Esophagus squamous epithelium (tissue), 5 donors: ENCODE data around the gene F2RL2. TPM values are rescaled to one million over a fixed set of nuclear protein-coding genes. Genes with fewer than 3 reads are reported as not detected.

ENCODE experiments used
- DNase-seq: peaks from one replicate; lab custom pipeline; 2025; lab: John Stamatoyannopoulos, UW
- H3K27ac ChIP-seq, 4 donors: fragments of 200-600 bp; sonication (generic); one replicate each; pipeline ENCODE4 v1.5.1; 2016 to 2019; ENCODE audit warnings: mild to moderate bottlenecking in 1 of 4
- H3K27me3 ChIP-seq, 4 donors: fragments of 200-600 bp; sonication (generic); 1 replicate in 3 of 4; 2 replicates in 1 of 4; pipeline versions ENCODE4 v1.5.1 to v1.6.0; 2017 to 2021; ENCODE audit warnings: antibody characterized with exemption in 1 of 4
- H3K36me3 ChIP-seq, 3 donors: fragments of 200-600 bp; sonication (generic); one replicate each; pipeline ENCODE4 v1.5.1; 2016 to 2019
- H3K4me1 ChIP-seq, 3 donors: fragments of 200-600 bp; sonication (generic); one replicate each; pipeline ENCODE4 v1.5.1; 2017 to 2019
- H3K4me3 ChIP-seq, 4 donors: fragments of 200-600 bp; sonication (generic); 1 replicate in 3 of 4; 2 replicates in 1 of 4; pipeline ENCODE4 v1.5.1; 2016 to 2019; ENCODE audit warnings: mild to moderate bottlenecking in 2 of 4, moderate library complexity in 1 of 4
- H3K9me3 ChIP-seq, 3 donors: fragments of 200-600 bp; sonication (generic); one replicate each; pipeline ENCODE4 v1.5.1; 2016 to 2019
- CTCF ChIP-seq, 6 experiments: fragments of 450-650 bp in 4 of 6; fragments of 200-600 bp in 2 of 6; sonication (generic) in 2 of 6; IDR thresholded peaks; one replicate each; pipeline ENCODE4 v1.5.1; 2016 to 2019; ENCODE audit warnings: antibody characterized with exemption in 6 of 6, mild to moderate bottlenecking in 4 of 6, moderate library complexity in 4 of 6
- POLR2A ChIP-seq, 4 donors: fragments of 450-650 bp; IDR thresholded peaks; one replicate each; pipeline ENCODE4 v1.6.1; 2017; ENCODE audit warnings: antibody characterized with exemption in 4 of 4, mild to moderate bottlenecking in 4 of 4, moderate library complexity in 3 of 4
- WGBS, 2 donors: methylation state at CpG; one replicate each; pipeline ENCODE4 v1.1.5; 2018; 5-methylcytosine and 5-hydroxymethylcytosine counted together
- intact Hi-C: fragments of 100-400 bp; cut with DNase I; formaldehyde crosslinking; loops from one replicate; pipeline ENCODE4 v1.15.0; 2022
- total RNA-seq, 4 donors: library from RNA; depleted of rRNA; stranded (reverse); fragments of >200 nt; gene quantifications; one replicate each; pipeline ENCODE4 v1.1.0, GENCODE V29; 2016
- donor health status: DM: yes; HTN: yes; CAD: no.

The F2RL2 gene
- total RNA-seq, 4 donors from 2014 or later, result 0.18 to 0.76 (median 0.44) TPM

GRCh38 chr5:76616206-76616605, 7.0 kb downstream of the F2RL2 start:
- WGBS, 2 donors, result 76 to 80% methylated on average over 2 of the region's 2 CpGs
- Histone ChIP-seq H3K4me3 (no peak overlapping the region), H3K9me3 (no peaks in the 10 kb centered on the region), H3K27me3 (peaks cover 0 to 3% (median 0%) of the 10 kb centered on the region in 4 donors), H3K27ac (no peak overlapping the region), H3K4me1 (no peaks in the 10 kb centered on the region), H3K36me3 (no peaks in the 10 kb centered on the region)
- TF ChIP-seq POLR2A (IDR thresholded peaks at IDR 0.05) (no peak), CTCF (IDR thresholded peaks at IDR 0.05) (no peak)
- DNase-seq, result no peak
- intact Hi-C loops, result no loop called here

DNA sequence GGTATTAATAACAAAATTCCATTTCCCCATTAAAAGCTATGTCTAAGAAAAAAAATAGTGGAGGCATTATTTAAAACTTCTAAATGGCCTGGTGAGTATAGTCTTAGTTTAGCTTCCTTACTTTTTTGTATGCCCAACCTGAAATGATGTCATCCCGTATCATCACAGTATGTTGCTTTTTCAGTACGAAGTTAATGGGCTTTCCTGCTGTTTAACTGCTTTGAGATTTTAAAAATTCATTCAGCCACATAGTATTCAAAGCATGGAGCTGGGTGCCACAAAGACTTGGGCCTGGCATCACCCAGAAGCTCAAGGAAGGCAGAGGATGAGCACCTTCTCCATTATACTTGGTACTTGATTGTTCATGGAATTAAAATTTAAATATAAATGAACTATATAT, 7.4 kb downstream of the F2RL2 start:
- DNase-seq, result no peak
- Histone ChIP-seq H3K9me3 (no peaks in the 10 kb centered on the region), H3K4me3 (no peak overlapping the region), H3K4me1 (no peaks in the 10 kb centered on the region), H3K27ac (no peak overlapping the region), H3K36me3 (no peaks in the 10 kb centered on the region), H3K27me3 (peaks cover 0 to 3% (median 0%) of the 10 kb centered on the region in 4 donors)
- intact Hi-C loops, result no loop called here
- 67 to 83% methylated on average over 2 of the region's 2 CpGs for WGBS, 2 donors
- no peak for TF ChIP-seq CTCF (IDR thresholded peaks at IDR 0.05)
- TF ChIP-seq POLR2A (IDR thresholded peaks at IDR 0.05), result no peak

- no peaks in the 10 kb centered on the region for H3K4me1 ChIP-seq
- peaks cover 0 to 3% (median 0%) of the 10 kb centered on the region in 4 donors for H3K27me3 ChIP-seq
- no peak overlapping the region for H3K4me3 ChIP-seq
- 68 to 84% methylated on average over 3 to 5 of the region's 5 CpGs for WGBS, 2 donors
- no peak for DNase-seq
- no peaks in the 10 kb centered on the region for H3K9me3 ChIP-seq
- TF ChIP-seq CTCF (IDR thresholded peaks at IDR 0.05), result no peak
- no peaks in the 10 kb centered on the region for H3K36me3 ChIP-seq
- no peak overlapping the region for H3K27ac ChIP-seq
- intact Hi-C loops, result no loop called here
These were observed 10.3 kb downstream of the F2RL2 start for GRCh38 chr5:76612942-76613341.

GRCh38 chr5:76610196-76610595, 13.0 kb downstream of the F2RL2 start:
- peaks cover 0 to under 1% (median 0%) of the 10 kb centered on the region in 3 donors for H3K4me1 ChIP-seq
- intact Hi-C loops, result no loop called here
- H3K27me3 ChIP-seq, result peaks cover 0 to 3% (median 0%) of the 10 kb centered on the region in 4 donors
- TF ChIP-seq CTCF (IDR thresholded peaks at IDR 0.05), result no peak
- TF ChIP-seq POLR2A (IDR thresholded peaks at IDR 0.05), result no peak
- no peaks in the 10 kb centered on the region for H3K36me3 ChIP-seq
- 74 to 82% methylated on average over 1 of the region's 1 CpG for WGBS, 2 donors
- no peak overlapping the region for H3K27ac ChIP-seq
- H3K9me3 ChIP-seq, result no peaks in the 10 kb centered on the region
- no peak for DNase-seq
- H3K4me3 ChIP-seq, result no peak overlapping the region

DNA sequence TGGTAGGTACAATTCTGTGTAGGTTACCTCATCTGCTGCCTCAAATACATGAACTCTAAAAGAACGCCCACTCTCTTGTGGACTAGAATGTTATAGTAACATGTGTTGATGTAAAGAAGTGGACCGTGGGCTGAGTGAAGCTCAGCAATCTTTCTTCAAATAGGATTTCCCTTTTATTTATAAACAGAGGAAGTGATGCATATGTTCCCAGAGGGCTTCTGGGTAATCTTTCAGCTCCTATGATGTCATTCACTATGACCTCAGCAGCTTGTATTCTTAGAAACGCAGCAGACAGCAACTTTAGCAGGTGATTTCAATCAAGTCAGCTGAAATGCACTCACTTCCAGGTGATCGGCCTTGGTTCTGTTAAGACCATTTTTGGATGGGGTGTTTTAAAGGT, 14.4 kb downstream of the F2RL2 start:
- TF ChIP-seq CTCF (IDR thresholded peaks at IDR 0.05) (no peak), POLR2A (IDR thresholded peaks at IDR 0.05) (no peak)
- Histone ChIP-seq H3K27me3 (no peaks in the 10 kb centered on the region), H3K36me3 (no peaks in the 10 kb centered on the region), H3K27ac (no peak overlapping the region), H3K4me1 (peaks cover 0 to 8% (median 0%) of the 10 kb centered on the region in 3 donors), H3K4me3 (no peak overlapping the region), H3K9me3 (no peaks in the 10 kb centered on the region)
- WGBS, 2 donors, result 46 to 68% methylated on average over 4 of the region's 4 CpGs
- intact Hi-C loops, result no loop called here
- no peak for DNase-seq
